LNCaP clone FGC (cell line): ENCODE data around the gene HIVEP1.

ENCODE experiments used
- DNase-seq: peaks from one replicate; pipeline ENCODE4 v3.0.0-alpha.2; 2011; ENCODE audit warnings: low read depth
- H3K4me3 ChIP-seq: 2 replicates; pipeline ENCODE4 v1.5.1; 2011; ENCODE audit warnings: mild to moderate bottlenecking, low read depth, low read length, control low read depth
- TF ChIP-seq, protein P1 (sequence below): IDR thresholded peaks from 2 replicates; pipeline ENCODE4 v1.5.1; 2012; ENCODE audit warnings: mild to moderate bottlenecking; ENCODE audit not compliant: control insufficient read depth, insufficient read depth; ENCODE audit errors: extremely low read depth

The HIVEP1 gene

DNA sequence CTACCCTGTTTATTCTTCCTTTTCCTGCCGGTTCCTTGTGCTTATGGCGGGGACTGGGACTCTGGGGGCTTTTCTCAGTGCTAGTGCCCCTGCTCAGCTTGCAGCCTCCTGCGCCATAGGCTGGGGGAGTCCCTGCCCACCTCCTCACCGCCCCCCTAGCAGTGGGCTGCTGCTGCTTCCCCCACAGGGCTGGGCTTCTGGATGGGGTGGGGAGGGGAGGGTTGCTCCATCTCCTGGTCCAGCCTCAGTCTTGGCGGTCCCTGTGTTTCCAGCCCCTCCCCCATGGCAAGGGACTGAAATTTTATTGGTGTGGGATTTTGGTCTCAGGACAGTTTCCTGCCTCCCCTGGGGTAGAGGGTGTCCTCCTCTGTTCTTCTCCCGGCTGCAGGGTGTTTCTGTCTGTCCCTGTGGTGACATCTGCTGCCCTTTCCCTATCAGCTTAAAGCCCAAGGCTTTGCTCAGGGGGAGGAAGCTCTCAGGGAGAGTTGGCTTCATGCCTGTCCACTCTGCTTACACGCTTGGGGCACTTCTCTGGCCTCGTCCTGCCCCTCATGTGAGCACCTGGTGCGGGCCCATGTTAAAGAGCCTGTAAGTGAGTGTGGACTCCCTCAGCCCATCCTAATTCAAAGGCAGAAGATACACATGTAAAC, 100.6 kb downstream of the HIVEP1 start:
- DNase-seq, result no peak
- TF ChIP-seq, protein P1, sequence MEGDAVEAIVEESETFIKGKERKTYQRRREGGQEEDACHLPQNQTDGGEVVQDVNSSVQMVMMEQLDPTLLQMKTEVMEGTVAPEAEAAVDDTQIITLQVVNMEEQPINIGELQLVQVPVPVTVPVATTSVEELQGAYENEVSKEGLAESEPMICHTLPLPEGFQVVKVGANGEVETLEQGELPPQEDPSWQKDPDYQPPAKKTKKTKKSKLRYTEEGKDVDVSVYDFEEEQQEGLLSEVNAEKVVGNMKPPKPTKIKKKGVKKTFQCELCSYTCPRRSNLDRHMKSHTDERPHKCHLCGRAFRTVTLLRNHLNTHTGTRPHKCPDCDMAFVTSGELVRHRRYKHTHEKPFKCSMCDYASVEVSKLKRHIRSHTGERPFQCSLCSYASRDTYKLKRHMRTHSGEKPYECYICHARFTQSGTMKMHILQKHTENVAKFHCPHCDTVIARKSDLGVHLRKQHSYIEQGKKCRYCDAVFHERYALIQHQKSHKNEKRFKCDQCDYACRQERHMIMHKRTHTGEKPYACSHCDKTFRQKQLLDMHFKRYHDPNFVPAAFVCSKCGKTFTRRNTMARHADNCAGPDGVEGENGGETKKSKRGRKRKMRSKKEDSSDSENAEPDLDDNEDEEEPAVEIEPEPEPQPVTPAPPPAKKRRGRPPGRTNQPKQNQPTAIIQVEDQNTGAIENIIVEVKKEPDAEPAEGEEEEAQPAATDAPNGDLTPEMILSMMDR, result no peak
- H3K4me3 ChIP-seq, result no peak overlapping the region

DNA sequence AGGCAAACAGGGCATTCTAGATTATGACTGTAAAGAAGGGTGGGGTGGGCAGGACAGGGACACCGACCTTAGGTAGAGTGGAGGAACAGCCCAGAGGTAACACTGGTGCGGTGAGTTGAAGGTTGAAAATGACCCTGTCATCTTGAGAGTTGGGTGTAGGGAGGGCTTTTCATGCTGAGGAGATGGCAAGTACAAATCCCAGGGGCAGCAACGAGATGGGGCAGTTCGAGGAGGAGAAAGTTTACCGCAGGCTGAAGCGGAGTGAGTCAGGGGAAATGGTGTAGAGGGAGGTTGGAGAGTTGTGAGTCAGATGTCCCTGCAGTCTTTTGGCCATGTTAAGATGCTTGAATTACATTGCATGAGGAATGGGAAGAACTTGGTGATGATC, 101.1 kb downstream of the HIVEP1 start:
- H3K4me3 ChIP-seq, result no peak overlapping the region
- DNase-seq, result no peak
- TF ChIP-seq, protein P1, result no peak

DNA sequence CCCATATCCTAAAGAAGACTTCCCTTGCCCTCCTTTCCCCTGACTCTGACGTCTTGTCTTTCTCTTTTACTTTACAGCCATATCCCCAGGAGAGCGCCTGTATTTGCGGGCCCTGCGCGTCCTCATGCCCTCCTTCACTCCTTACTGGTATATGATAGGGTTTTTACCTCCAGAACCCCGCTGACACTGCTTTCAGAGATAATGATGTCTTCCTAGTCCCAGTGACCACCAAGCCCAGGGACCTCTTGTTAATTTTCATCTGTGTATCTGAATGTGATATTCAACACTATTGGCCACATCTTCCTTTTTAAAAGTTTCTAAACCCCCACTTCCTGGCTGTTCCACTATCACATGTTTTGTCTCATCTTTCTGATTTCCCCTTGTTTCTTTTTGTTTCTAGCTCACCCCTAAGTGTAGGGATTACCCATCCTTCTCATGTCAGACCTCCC, 102.0 kb downstream of the HIVEP1 start:
- H3K4me3 ChIP-seq, result no peak overlapping the region
- TF ChIP-seq, protein P1, result no peak

DNA sequence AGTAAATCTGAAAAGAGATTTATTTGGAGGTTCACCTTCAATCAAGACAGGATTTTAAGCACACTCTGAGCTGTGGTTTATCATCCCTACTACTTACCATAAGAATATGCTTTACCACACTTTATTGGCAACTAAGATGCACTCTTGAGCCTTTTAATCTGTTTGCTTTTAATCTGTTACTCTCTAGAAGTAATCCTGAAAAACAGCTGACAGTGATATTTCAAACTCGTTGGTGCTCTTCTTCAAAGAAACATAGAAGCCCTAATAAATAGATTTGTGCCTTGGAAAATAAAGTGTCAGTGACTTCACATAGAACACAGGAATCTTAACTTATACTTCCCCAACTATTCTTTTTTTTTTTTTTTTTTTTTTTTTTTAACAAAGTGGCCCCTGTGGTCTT, 102.9 kb downstream of the HIVEP1 start:
- DNase-seq, result no peak
- H3K4me3 ChIP-seq, result no peak overlapping the region

More for the DNA sequence above, 102.0 kb downstream of the HIVEP1 start:
- no peak for DNase-seq

DNA sequence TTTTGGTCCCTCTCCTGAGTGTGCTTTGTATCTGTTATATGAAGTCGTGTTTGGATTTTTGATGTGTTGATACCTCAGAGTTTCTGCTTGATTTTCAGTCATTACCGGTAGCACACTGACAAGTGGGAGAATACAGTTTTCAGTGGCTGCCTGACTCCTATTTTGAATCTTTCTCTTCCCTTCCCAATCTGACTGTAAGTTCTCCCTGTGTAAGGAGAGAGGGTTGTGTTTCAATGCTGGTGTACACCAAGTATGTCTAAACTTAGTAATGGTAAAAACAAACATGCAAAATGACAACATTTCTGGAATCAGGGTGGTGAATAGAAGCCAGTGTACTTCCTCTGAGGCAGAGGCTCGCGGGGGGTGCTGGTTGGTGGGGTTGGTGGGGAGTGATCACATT, 103.4 kb downstream of the HIVEP1 start:
- DNase-seq, result no peak
- no peak overlapping the region for H3K4me3 ChIP-seq
- TF ChIP-seq, protein P1, result no peak

More for the DNA sequence above, 102.9 kb downstream of the HIVEP1 start:
- TF ChIP-seq, protein P1, result no peak

DNA sequence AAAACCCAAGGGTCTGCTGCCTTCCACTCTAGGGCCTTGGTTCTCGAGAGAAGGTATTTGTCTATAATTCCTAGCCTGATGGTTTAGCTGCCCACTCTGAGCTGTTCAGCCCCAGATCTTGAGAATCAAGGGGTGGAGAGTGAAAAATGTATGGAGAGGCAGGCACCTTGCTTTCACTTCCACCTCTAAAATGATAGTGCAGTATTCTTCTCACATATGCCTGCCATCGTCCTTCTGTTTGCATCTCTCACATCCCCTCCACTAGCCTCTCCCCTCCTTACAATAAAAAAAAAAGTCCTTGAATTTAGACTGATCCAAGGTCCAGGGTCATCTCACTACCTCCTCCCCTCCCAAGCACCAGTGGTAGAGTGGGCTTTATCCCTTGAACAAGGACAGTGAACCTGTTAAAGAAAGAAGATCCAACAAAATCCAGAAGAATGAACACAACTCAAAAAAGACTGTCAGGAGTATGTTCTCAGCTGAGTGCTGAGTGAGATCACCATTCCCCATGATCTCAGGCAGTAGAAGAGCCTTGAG, 104.2 kb downstream of the HIVEP1 start:
- no peak overlapping the region for H3K4me3 ChIP-seq
- TF ChIP-seq, protein P1, result no peak
- DNase-seq, result no peak

DNA sequence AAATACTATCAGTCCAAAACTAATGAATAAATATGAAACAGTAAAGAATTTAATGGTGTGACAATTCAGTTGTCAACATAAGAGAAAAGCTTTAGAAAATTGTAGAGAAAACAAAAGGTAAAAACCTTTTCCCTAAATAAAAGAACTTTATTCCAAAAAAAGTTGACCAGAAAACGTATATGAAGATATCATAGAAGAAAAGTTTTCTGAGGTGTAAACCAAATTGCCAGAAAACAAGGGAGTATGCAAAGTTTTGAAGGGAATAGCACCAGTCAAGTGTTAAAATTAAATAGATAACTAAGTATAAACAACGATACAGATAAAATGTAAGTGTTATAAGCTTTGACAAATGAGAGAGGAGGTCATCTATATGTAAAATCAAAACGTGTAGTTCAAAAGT, 104.9 kb downstream of the HIVEP1 start:
- H3K4me3 ChIP-seq, result no peak overlapping the region
- TF ChIP-seq, protein P1, result no peak
- DNase-seq, result no peak
